Measurements from ENCODE around the gene HOXA9.

DNA sequence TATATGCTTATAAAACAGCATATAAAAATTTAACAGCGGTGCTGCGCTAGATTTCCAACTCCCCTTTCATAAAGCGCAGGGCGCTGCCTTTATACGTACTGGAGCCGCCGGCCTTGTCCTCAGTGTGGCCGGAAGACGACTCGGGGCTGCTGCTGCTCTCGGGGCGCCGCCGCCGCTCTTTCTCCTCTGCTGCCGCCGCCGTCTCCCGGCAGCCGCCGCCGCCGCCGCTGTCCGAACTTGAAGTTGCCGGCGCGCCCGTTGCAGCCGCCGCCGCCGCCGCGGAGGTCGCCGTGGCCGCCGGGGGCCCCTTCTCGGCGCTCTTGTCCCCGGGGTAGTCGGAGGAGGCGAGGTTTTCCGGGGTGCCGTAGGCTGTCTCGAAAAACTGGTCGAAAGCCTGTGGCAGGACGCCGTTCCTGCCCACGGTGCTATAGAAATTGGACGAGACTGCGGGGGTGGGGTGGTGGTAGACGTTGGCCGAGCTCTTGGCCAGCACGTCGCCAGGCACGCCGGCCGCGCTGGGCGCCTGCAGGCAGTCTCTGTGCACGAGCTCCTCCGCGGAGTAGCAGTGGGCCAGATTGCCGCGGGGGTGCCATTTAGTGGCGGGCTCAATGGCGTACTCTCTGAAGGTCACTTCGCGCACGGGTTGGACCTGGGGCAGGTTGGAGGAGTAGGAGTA lies 19.1 kb upstream of the HOXA9 start:
- TF ChIP-seq BACH2 (CRISPR knock-in tag; IDR thresholded peaks at IDR 0.05; ENCODE audit: borderline replicate concordance) (no peak), ZC3H10 (CRISPR knock-in tag; IDR thresholded peaks at IDR 0.05) (no peak), TOX (CRISPR knock-in tag; IDR thresholded peaks at IDR 0.05; ENCODE audit: borderline replicate concordance) (no peak), ISL1 (CRISPR knock-in tag; IDR thresholded peaks at IDR 0.05) (no peak), CSDC2 (CRISPR knock-in tag; IDR thresholded peaks at IDR 0.05) (no peak), PPARA (CRISPR knock-in tag; IDR thresholded peaks at IDR 0.05; ENCODE audit: borderline replicate concordance) (no peak), ZFP30 (CRISPR knock-in tag; IDR thresholded peaks at IDR 0.05) (no peak), SNAI2 (CRISPR knock-in tag; IDR thresholded peaks at IDR 0.05) (no peak)
- TF ChIP-seq, protein P1, sequence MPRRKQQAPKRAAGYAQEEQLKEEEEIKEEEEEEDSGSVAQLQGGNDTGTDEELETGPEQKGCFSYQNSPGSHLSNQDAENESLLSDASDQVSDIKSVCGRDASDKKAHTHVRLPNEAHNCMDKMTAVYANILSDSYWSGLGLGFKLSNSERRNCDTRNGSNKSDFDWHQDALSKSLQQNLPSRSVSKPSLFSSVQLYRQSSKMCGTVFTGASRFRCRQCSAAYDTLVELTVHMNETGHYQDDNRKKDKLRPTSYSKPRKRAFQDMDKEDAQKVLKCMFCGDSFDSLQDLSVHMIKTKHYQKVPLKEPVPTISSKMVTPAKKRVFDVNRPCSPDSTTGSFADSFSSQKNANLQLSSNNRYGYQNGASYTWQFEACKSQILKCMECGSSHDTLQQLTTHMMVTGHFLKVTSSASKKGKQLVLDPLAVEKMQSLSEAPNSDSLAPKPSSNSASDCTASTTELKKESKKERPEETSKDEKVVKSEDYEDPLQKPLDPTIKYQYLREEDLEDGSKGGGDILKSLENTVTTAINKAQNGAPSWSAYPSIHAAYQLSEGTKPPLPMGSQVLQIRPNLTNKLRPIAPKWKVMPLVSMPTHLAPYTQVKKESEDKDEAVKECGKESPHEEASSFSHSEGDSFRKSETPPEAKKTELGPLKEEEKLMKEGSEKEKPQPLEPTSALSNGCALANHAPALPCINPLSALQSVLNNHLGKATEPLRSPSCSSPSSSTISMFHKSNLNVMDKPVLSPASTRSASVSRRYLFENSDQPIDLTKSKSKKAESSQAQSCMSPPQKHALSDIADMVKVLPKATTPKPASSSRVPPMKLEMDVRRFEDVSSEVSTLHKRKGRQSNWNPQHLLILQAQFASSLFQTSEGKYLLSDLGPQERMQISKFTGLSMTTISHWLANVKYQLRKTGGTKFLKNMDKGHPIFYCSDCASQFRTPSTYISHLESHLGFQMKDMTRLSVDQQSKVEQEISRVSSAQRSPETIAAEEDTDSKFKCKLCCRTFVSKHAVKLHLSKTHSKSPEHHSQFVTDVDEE (CRISPR knock-in tag; IDR thresholded peaks at IDR 0.05) = no peak
- TF ChIP-seq, protein P2, sequence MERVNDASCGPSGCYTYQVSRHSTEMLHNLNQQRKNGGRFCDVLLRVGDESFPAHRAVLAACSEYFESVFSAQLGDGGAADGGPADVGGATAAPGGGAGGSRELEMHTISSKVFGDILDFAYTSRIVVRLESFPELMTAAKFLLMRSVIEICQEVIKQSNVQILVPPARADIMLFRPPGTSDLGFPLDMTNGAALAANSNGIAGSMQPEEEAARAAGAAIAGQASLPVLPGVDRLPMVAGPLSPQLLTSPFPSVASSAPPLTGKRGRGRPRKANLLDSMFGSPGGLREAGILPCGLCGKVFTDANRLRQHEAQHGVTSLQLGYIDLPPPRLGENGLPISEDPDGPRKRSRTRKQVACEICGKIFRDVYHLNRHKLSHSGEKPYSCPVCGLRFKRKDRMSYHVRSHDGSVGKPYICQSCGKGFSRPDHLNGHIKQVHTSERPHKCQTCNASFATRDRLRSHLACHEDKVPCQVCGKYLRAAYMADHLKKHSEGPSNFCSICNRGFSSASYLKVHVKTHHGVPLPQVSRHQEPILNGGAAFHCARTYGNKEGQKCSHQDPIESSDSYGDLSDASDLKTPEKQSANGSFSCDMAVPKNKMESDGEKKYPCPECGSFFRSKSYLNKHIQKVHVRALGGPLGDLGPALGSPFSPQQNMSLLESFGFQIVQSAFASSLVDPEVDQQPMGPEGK (CRISPR knock-in tag; IDR thresholded peaks at IDR 0.05; ENCODE audit: borderline replicate concordance) = no peak
